Activated effector memory CD4-positive, alpha-beta T cell treated with Interleukin-2 at 50 U/mL for 16 hours (primary cell): Measurements from ENCODE around the gene NTRK1.
A peak's percentile ranks its signal among the peaks of the same experiment; 100 is the strongest.
"Not testable (repeated sequence)": the region's sequence is repeated elsewhere in the genome, so short reads cannot be mapped to it uniquely, and the experiment has no call there.

Experiments used
- DNase-seq: peaks from one replicate; pipeline ENCODE4 v3.0.0-alpha.2; 2020

The NTRK1 gene

DNA sequence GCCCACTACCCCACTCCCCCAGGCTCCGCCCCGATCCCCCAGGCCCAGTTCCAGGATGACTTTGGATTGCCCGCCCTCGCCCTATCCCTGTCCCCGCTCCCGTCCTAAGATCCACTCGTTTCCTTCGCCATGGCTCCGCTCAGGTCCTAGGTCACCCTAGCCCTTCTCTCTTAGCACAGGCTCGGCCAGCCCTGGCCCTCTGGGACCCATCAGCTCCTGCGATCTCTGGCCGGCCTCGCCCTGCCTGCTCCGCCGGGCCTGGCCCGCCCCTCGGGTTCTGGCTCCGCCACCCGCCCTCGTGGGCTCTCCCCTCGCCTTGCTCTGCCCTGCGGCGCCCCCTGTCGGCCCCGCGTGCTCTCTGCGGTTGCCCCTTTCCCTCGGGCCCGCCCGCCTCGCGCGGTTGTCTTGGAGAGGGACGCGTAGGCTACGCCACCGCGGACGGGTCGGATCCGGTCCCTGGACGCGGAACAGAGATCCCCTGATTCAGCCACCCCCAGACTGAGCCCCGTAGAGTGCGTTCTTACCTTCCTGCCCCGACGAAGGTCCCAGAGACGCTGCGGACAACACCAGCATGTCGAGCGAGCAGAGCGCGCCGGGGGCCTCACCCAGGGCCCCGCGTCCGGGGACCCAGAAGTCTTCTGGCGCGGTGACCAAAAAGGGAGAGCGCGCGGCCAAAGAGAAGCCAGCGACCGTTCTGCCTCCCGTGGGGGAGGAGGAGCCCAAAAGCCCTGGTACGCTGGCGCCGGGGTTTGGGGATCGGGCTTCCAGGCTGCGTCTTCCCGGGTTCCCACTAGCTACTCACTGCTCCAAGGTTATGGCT lies 59.8 kb downstream of the NTRK1 start, which contains the start of gene LRRC71:
LRRC71 (plus strand) TSS at position 400 of the 820 bp plus-strand sequence; CDS start at position 572, 172 bp downstream.
- DNase-seq = peak; percentile 19

DNA sequence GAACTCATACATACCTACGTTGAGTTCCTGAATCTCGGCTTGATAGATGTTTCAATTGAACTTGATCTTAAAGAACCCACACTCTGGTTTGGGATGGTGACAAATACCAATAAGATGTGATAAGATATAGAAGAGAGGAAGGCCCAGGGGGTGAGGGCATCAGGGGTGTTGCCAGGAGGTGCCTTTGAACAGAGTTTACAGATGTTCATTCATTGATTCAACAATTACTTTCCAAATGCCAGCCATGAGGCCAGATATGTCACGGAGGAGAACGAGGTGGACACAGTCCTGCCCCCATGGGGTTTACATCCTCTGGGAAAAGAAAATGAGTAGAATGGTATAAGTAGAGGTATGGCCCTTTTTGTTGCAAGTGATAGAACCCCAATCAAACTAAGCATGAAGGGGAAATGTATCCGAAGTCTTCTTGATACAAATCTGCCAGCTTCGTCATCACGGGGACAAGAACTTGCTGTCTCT lies 60.4 kb downstream of the NTRK1 start:
- DNase-seq = no peak

DNA sequence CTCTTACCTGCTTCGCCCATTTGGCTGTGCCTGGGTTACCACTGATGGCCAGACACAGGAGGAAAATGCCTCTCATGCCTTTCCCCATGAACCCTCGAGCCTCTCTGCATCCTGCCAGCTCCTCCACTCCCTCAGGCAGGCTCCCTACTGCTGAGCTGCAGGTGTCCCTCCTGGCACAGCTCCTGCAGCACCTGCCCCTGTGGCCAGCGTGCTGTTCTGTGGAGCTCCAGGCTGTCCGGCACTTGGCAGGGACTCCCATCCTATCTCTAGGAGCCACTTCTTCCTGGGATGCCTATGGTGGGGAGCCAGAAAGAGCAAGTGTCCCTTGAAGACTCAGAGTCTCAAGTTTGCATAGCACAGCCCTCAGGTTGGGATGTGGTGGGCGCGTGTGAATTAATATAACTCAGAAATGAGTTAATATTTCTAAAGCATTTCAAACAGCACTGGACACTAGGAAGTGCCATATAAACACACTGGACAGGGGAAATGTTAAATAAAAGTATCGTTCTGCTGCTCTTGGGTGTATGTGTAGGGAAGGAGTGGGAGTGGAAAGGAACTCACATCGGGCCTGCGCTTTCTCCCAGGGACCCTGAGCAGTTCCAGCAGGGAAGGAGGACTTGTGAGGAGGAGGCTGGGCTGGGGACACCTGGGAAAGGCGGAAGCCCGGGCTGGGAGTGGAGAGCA lies 62.5 kb downstream of the NTRK1 start:
- no peak for DNase-seq

DNA sequence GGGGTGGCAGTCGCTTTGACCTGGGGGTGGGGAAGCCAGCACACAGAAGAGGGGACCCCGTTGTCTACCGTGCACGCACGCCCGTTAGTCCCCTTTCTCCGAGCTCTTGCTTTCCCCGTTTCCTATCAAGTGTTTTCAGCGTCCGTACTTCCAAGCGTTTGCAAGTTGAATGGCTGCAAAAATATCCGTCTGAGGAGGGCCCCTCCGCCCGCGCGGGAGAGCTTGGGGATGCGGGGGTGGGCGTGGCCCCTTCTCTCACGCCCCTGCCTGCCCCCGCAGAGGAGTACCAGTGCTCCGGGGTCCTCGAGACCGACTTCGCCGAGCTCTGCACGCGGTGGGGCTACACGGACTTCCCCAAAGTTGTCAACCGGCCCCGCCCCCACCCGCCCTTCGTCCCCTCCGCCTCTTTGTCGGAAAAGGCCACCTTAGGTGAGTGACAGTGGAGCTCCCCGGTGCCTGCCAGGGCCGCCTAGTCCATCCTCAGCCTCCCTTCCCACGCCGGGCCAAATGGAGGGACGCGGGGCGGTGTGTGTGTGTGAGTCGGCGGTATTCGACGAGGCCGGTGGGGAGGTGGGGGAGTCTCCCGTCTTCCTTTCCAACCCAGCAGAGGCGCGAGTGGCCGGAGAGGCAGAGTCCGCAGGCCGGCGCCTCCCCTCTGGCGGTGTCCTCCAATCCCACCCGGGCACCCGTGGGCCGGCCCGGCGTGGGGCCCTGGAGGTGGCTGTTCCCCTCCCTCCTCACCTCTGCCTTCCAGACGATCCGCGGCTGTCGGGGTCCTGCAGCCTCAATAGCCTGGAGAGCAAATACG lies 63.2 kb downstream of the NTRK1 start:
- DNase-seq = no peak

DNA sequence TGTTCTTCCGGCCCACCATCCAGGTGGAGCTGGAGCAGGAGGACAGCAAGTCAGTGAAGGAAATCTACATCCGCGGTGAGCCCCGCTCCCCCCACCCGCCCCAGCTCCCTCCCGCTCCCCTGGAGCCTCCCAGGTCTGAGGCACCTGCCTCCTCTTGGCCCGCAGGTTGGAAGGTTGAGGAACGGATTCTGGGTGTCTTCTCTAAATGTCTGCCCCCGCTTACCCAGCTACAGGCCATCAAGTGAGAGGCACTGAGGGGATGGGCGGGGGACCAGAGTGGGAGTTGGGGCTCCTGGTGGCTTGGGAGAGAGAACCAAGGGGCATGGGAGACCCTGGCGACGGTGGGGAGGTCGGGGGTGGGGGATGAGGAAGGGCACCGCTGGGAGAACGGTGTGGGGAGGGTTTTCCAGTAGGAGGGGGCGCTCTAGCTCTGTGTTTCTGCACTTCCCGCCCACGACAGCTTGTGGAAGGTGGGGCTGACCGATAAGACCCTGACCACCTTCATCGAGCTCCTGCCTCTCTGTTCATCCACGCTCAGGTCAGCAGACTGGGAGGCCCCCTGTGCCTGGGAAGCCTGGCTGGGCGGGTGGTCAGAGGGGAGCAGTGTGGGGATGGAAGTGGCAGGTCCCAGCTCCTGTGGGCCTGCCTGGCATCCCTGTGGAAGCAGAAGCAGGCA lies 64.0 kb downstream of the NTRK1 start:
- DNase-seq = no peak

DNA sequence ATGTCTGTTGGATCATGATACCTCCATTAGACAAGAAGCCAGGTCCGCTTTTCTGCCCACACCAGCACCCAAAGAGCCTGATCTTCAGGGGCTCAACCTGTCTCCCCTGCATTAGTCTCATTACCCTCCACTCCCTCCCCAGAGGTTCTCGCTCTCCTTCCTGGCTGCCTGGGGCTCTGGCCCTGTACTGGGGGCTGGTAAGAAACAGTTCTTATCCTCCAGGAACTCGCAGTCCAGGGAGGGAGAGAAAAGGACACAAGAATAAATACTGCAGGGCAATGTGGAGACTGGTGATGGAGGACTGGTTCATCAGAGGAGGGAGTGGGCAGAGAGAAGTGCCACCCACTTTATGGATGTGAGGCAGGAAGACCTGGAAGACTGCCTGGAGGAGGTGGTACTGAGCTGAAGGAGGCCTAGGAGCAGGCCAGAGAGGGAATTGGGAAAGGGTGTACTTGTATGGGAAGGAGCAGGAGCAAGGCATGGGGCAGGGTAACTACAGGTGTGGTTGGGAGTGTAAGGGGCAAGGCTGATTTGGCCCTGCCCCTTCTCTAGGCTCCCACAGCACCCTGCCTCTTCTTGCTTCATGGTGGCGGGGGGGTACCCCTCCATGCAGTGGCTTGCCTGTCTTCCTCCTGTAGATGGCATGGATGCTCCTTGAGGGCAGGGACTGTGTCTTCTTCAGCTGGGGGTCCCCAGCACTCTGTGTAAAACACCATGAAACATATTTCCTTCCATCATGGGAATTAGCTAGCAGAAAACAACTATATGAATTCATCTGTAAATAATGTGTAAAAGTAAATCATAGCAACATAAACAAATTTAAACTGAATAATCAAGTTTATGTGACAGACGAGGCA lies 64.7 kb downstream of the NTRK1 start:
- DNase-seq = no peak

DNA sequence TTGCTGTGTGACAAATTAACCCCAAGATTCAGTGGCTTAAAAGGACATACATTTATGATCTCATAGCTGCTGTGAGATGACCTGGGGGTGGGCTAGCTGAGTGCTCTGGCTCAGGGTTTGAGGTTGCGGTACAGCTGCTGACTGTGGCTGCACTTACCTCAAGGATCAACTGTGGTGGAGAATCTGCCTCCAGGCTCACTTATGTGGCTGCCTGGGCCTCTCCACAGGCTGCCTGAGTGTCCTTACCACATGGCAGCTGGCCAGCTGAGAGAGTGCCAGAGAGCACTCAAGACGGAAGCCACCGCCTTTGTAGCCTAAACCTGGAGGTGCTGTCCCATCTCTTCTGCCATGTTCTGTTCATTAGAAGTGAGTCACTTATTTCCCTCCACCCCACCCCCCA lies 65.5 kb downstream of the NTRK1 start:
- DNase-seq = no peak

DNA sequence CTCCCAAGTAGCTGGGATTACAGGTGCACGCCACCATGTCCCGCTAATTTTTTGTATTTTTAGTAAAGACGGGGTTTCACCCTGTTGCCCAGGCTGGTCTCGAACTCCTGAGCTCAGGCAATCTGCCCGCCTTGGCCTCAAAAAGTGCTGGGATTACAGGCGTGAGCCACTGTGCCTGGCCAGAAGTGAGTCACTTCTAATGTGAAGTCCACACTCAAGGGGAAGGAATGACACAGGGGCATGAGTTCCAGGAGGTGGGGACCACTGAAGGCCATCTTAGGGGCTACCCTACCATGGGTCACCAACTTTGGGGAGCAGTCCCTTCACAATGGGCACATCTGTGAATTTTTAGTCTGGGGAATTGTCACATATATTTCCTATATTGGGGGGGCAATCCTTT lies 66.0 kb downstream of the NTRK1 start:
- not testable (repeated sequence) for DNase-seq

DNA sequence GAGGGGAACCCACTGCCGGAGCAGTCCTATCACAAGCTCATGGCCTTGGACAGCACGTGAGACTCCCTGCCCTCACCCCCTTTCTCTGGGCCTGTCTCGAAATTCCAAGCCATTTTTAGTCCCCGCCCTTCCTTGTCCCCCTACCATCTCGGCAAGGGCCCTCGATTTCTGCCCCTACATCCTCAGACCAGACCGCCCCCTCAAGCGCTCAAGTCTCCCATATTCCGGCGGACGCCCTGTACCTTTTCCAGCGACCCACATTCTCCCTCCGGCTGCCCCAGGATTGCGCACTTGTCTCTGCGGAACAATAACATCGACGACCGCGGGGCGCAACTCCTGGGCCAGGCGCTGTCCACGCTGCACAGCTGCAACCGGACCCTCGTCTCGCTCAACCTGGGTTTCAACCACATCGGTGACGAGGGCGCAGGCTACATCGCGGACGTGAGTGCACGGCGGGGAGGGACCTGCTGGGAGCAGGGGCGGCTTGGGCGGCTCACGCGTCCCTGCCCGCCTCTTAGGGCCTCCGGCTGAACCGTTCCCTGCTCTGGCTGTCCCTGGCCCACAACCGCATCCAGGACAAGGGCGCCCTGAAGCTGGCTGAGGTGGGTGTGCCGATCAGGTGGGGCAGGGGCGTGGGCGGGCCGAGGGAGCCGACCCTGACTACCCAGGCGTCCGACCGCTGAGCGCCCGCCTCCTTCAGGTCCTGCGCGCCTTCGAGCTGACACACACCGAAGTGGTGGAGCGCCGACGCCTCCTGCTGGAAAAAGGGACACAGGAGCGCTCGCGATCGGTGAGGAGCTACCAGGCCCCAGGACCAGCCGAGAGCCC lies 66.8 kb downstream of the NTRK1 start:
- DNase-seq = peak; percentile 37

DNA sequence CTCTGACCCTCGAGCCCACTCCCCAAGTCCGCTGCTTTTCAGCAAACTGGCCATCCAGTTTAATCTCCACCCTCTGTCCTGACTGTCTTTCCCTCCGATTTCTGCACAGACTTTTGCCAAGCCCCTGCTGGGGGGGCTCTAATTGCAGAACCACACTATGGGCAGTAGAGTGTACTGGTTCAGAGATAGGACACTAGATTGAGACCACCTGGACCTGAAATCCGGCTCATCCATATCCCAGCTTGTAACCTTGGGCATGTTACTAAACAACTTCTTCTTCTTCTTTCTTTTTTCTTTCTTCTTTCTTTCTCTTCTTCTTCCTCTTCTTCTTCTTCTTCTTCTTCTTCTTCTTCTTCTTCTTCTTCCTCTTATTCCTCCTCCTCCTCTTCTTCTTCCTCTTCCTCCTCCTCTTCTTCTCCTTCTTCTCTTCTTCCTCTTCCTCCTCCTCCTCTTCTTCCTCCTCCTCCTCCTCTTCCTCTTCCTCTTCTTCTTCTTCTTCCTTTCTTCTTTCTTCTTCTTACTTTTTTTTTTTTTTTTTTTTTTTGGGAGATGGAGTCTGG lies 67.5 kb downstream of the NTRK1 start:
- no peak for DNase-seq

DNA sequence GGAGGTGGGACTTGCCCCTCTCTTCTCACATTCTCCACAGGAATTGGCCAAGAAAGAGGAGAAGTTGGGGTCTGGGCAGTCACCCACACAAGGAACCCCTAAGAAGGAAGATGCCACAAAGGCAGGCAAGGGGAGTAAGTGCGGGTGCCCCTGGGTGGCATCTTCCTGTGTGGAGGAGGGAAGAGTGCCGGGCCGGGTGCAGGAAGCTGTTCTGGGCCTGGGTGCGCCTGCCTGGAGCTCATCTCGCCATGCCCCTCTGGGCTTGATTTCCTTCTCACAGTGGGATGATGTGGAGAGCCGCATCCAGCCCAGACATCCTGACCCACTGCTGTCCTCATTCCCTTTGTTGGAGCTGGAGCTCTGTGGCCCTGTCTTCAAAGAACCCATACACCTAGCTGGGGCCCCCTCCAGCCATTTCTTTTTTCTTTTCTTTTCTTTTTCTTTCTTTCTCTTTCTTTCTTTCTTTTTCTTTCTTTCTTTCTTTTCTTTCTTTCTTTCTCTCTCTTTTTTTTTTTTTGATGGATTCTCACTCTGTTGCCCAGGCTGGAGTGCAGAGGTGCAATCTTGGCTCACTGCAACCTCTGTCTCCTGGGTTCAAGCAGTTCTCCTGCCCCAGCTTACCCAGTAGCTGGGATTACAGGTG lies 69.1 kb downstream of the NTRK1 start:
- DNase-seq = no peak

DNA sequence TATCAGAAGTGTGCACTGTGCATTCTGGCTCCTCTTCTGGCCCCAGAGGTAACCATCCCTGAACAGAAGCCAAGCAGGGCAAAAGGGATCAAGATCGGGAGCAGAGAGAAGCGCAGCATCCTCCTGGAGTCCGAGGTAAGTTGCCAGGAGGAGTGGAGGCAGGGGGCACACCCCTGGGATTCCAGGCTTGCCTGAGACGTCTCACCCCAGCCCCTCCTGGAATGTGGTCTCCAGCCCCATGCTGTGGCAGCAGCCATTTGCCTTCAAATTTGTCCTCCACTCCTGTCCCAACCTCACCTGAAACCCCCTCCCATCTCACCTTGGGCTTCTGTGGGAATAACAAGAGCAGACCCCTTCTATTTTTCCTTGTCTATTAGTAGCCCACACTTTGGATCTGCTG lies 69.8 kb downstream of the NTRK1 start:
- no peak for DNase-seq
